NCI-H187 (cell line): ENCODE measurements around the gene MGAT3.

ENCODE experiments used
- DNase-seq, 2 experiments: peaks; one replicate each; lab custom pipeline; 2025; lab: John Stamatoyannopoulos, UW

Gene MGAT3

GRCh38 chr22:39429186-39429585 is 27.6 kb upstream of the MGAT3 start:
- no peak for DNase-seq

GRCh38 chr22:39429916-39430575 is 26.8 kb upstream of the MGAT3 start:
- no peak for DNase-seq

- DNase-seq = no peak
These were observed 26.1 kb upstream of the MGAT3 start for GRCh38 chr22:39430576-39431150.

GRCh38 chr22:39431216-39431801 is 25.5 kb upstream of the MGAT3 start:
- DNase-seq = no peak

GRCh38 chr22:39431821-39432251 is 25.0 kb upstream of the MGAT3 start:
- DNase-seq = no peak

GRCh38 chr22:39432361-39432811 is 24.4 kb upstream of the MGAT3 start:
- DNase-seq = no peak

GRCh38 chr22:39433476-39434242 is 23.2 kb upstream of the MGAT3 start:
- no peak for DNase-seq

- no peak for DNase-seq
These were observed 22.6 kb upstream of the MGAT3 start for GRCh38 chr22:39434243-39434653.

- DNase-seq = no peak
These were observed 22.1 kb upstream of the MGAT3 start for GRCh38 chr22:39434721-39435120.

GRCh38 chr22:39435616-39436015 is 21.2 kb upstream of the MGAT3 start:
- DNase-seq = no peak

GRCh38 chr22:39437791-39438704 is 18.8 kb upstream of the MGAT3 start:
- DNase-seq = no peak

- no peak for DNase-seq
These were observed 17.6 kb upstream of the MGAT3 start for GRCh38 chr22:39439170-39439569.

- DNase-seq = no peak
These were observed 13.4 kb upstream of the MGAT3 start for GRCh38 chr22:39443398-39443797.

GRCh38 chr22:39444247-39444800 is 12.5 kb upstream of the MGAT3 start:
- no peak for DNase-seq

GRCh38 chr22:39444937-39445465 is 11.8 kb upstream of the MGAT3 start:
- no peak for DNase-seq

GRCh38 chr22:39445678-39446077 is 11.1 kb upstream of the MGAT3 start:
- DNase-seq = no peak

- DNase-seq = no peak
These were observed 10.5 kb upstream of the MGAT3 start for GRCh38 chr22:39446239-39446721.

GRCh38 chr22:39448205-39449054 is 8.4 kb upstream of the MGAT3 start:
- DNase-seq = no peak

- no peak for DNase-seq
These were observed 7.1 kb upstream of the MGAT3 start for GRCh38 chr22:39449708-39450107.
